Caki2 (cell line): ENCODE measurements around the gene PLCB1. TPM values are rescaled to one million over a fixed set of nuclear protein-coding genes. Genes with fewer than 3 reads are reported as not detected.
"Not testable (repeated sequence)": the region's sequence is repeated elsewhere in the genome, so short reads cannot be mapped to it uniquely, and the experiment has no call there.

Experiments
- DNase-seq: peaks from one replicate; pipeline ENCODE4 v3.0.0-alpha.2; 2015; ENCODE audit warnings: low read depth
- in situ Hi-C: cut with HindIII; loops from 2 replicates; pipeline ENCODE4 v1.10.0; 2016; ENCODE audit warnings: low sequenced_read_pairs, low pct_unique_long_range_greater_than_20kb, mixed read lengths
- total RNA-seq: library from RNA; depleted of rRNA; stranded (reverse); fragments of >200 nt; shearing (Covaris generic); gene quantifications from 2 replicates; pipeline ENCODE4 v1.2.3, GENCODE V29; 2014; ENCODE audit warnings: low replicate concordance

The PLCB1 gene
- total RNA-seq, 1 experiment from 2014 or later = 2.4 TPM

- in situ Hi-C loops = no loop called here
- DNase-seq = no peak
These were observed 666.4 kb downstream of the PLCB1 start for GRCh38 chr20:8798505-8798904.

- no peak for DNase-seq
- in situ Hi-C loops = no loop called here
These were observed 668.0 kb downstream of the PLCB1 start for GRCh38 chr20:8800089-8800488.

- in situ Hi-C loops = no loop called here
- no peak for DNase-seq
These were observed 669.6 kb downstream of the PLCB1 start for GRCh38 chr20:8801686-8802085.

- in situ Hi-C loops = no loop called here
- no peak for DNase-seq
These were observed 671.0 kb downstream of the PLCB1 start for GRCh38 chr20:8803065-8803464.

- DNase-seq = no peak
- in situ Hi-C loops = no loop called here
These were observed 671.9 kb downstream of the PLCB1 start for GRCh38 chr20:8803941-8804340.

GRCh38 chr20:8805737-8806442 is 673.8 kb downstream of the PLCB1 start:
- in situ Hi-C loops = no loop called here
- DNase-seq = no peak

- in situ Hi-C loops = no loop called here
- no peak for DNase-seq
These were observed 675.6 kb downstream of the PLCB1 start for GRCh38 chr20:8807480-8808201.

- DNase-seq = no peak
- in situ Hi-C loops = no loop called here
These were observed 676.1 kb downstream of the PLCB1 start for GRCh38 chr20:8808202-8808535.

GRCh38 chr20:8809107-8809953 is 677.3 kb downstream of the PLCB1 start:
- in situ Hi-C loops = no loop called here
- DNase-seq = no peak

- no peak for DNase-seq
- in situ Hi-C loops = no loop called here
These were observed 679.9 kb downstream of the PLCB1 start for GRCh38 chr20:8811801-8812594.

GRCh38 chr20:8812817-8813216 is 680.8 kb downstream of the PLCB1 start:
- no peak for DNase-seq
- in situ Hi-C loops = no loop called here

GRCh38 chr20:8815208-8815607 is 683.1 kb downstream of the PLCB1 start:
- in situ Hi-C loops = no loop called here
- DNase-seq = no peak

- no peak for DNase-seq
- in situ Hi-C loops = no loop called here
These were observed 697.2 kb downstream of the PLCB1 start for GRCh38 chr20:8829256-8829655.

GRCh38 chr20:8834294-8834693 is 702.2 kb downstream of the PLCB1 start:
- DNase-seq, in situ Hi-C loops: not testable (repeated sequence)

GRCh38 chr20:8834851-8835250 is 702.8 kb downstream of the PLCB1 start:
- no peak for DNase-seq
- in situ Hi-C loops = no loop called here

- DNase-seq = peak; percentile 88
These were observed 705.3 kb downstream of the PLCB1 start for GRCh38 chr20:8837396-8837795.

GRCh38 chr20:8842525-8842924 is 710.5 kb downstream of the PLCB1 start:
- DNase-seq = peak; percentile 17
- in situ Hi-C loops = no loop called here

More at GRCh38 chr20:8837396-8837795, 705.3 kb downstream of the PLCB1 start:
- in situ Hi-C loops = no loop called here

GRCh38 chr20:8844179-8844578 is 712.1 kb downstream of the PLCB1 start:
- DNase-seq = no peak
- in situ Hi-C loops = no loop called here
